Heart left ventricle (tissue), 16 donors: ENCODE measurements around the gene PLD4. TPM values are rescaled to one million over a fixed set of nuclear protein-coding genes. Genes with fewer than 3 reads are reported as not detected.

Experiments used
- ATAC-seq, 4 donors: fragments of 200-7000 bp; cut with Tn5 transposase; one replicate each; pipeline ENCODE4 v1.9.1; 2020 to 2022; ENCODE audit warnings: moderate library complexity in 4 of 4, mild to moderate bottlenecking in 3 of 4, moderate number of reproducible peaks in 1 of 4
- DNase-seq, 5 donors: peaks; one replicate each; pipeline ENCODE4 v3.0.0-alpha.2; 2020
- H3K27ac ChIP-seq, 12 donors: fragments of 200-600 bp; sonication (generic) in 4 of 12; one replicate each; pipeline versions ENCODE4 v1.5.0 to v1.8.0; 2016 to 2022; ENCODE audit warnings: mild to moderate bottlenecking in 2 of 12
- H3K27me3 ChIP-seq, 9 donors: fragments of 200-600 bp; sonication (generic) in 2 of 9; one replicate each; pipeline versions ENCODE4 v1.5.1 to v1.8.0; 2016 to 2022; ENCODE audit warnings: mild to moderate bottlenecking in 3 of 9
- H3K36me3 ChIP-seq, 9 donors: fragments of 200-600 bp; sonication (generic) in 2 of 9; one replicate each; pipeline versions ENCODE4 v1.5.0 to v1.8.0; 2018 to 2022; ENCODE audit warnings: mild to moderate bottlenecking in 2 of 9
- H3K4me1 ChIP-seq, 12 donors: fragments of 200-600 bp; sonication (generic) in 4 of 12; one replicate each; pipeline versions ENCODE4 v1.5.0 to v1.8.0; 2016 to 2022; ENCODE audit warnings: mild to moderate bottlenecking in 3 of 12
- H3K4me3 ChIP-seq, 12 donors: fragments of 200-600 bp; sonication (generic) in 4 of 12; one replicate each; pipeline versions ENCODE4 v1.5.0 to v1.8.0; 2017 to 2022; ENCODE audit warnings: mild to moderate bottlenecking in 9 of 12, moderate library complexity in 4 of 12
- H3K9me3 ChIP-seq, 12 donors: fragments of 200-600 bp; sonication (generic) in 4 of 12; one replicate each; pipeline versions ENCODE4 v1.5.0 to v1.8.0; 2016 to 2022; ENCODE audit warnings: mild to moderate bottlenecking in 1 of 12
- CTCF ChIP-seq, 12 donors: fragments of 200-600 bp; sonication (generic) in 4 of 12; IDR thresholded peaks; one replicate each; pipeline versions ENCODE4 v1.5.0 to v1.8.0; 2018 to 2022; ENCODE audit warnings: antibody characterized with exemption in 12 of 12, mild to moderate bottlenecking in 5 of 12
- POLR2A ChIP-seq, 2 donors: fragments of 450-650 bp; IDR thresholded peaks; one replicate each; pipeline ENCODE4 v1.6.1; 2017; ENCODE audit warnings: antibody characterized with exemption in 2 of 2, mild to moderate bottlenecking in 2 of 2, moderate library complexity in 2 of 2
- WGBS, 4 donors: extraction: QIAGEN DNeasy Blood & Tissue Kit in 2 of 4; methylation state at CpG; one replicate each; pipeline versions ENCODE4 v1.1.5 to v1.1.7; 2013 to 2018; 5-methylcytosine and 5-hydroxymethylcytosine counted together
- intact Hi-C, 10 donors: fragments of 100-400 bp; cut with DNase I; formaldehyde crosslinking; loops; one replicate each; pipeline versions ENCODE4 v1.11.1 to v1.14.2; 2022
- polyA plus RNA-seq, 2 donors: library from polyadenylated mRNA; stranded (reverse); fragments of 200-250 nt; gene quantifications; one replicate each; pipeline ENCODE4 v1.2.3, GENCODE V29; 2013
- total RNA-seq, 9 donors: library from RNA; depleted of rRNA in 2 of 9; stranded (reverse); fragments of >200 nt in 2 of 9; fragmentation: NEBNext Ultra II Directional in 3 of 9; extraction: Animal tissue kit (Norgen Biotek cat#: 25700) in 3 of 9; gene quantifications; one replicate each; pipeline versions ENCODE4 v1.1.0 to v1.2.4, GENCODE V29; 2016 to 2023
- donor health status: ischemic (EF 13 %, LVEDD 7.1; RV severe dilation, severe dysfunction).
- donor health status: healthy with polysubstance abuse.
- donor health status: DM: no; HTN: yes; CAD: no.
- donor health status: DM: no; HTN: no; CAD: no.
- donor health status: ischemic (EF 25% LVEDD 6.9; RV normal size, moderate dysfunction).
- donor health status: ischemic (EF 25% LVEDD 5.7; RV mildly dilated, moderate dysfunction).
- donor health status: healthy.
- donor health status: DM: yes; HTN: yes; CAD: no.
- donor health status: ischemic (EF 35%, LVEDD 5.7; RV mildly dilated, moderate dysfunction).
- donor health status: nonischemic (EF 11% LVEDD 7.7; RV severe dilation, severe dysfunction).
- donor health status: DM: yes; HTN: yes; CAD: no.
- donor health status: PGD.
- donor health status: ischemic (EF 29% LVEDD 5.4; RV normal size, mild dysfunction).
- donor health status: nonischemic (EF 23%, LVEDD 6.1; RV moderate dilation, normal function).

PLD4 gene
- total and polyA plus RNA-seq, 11 donors = 0.12 to 1.5 (median 0.33) TPM; not detected in 5

- DNase-seq (peak in 4 of 5 donors; percentile 6 to 54 (median 18)), ATAC-seq (no peak)
- WGBS, 4 donors = 78 to 86% (median 84%) methylated on average over 9 to 13 of the region's 13 CpGs
Observed at GRCh38 chr14:104965561-104966231, 41.0 kb downstream of the PLD4 start.

GRCh38 chr14:104966261-104966865, 41.7 kb downstream of the PLD4 start:
- Histone ChIP-seq H3K27me3 (peaks cover 0 to 12% (median 0%) of the 10 kb centered on the region in 9 donors), H3K4me3 (no peak overlapping the region), H3K36me3 (no peaks in the 10 kb centered on the region), H3K4me1 (peaks cover 3 to 39% (median 24%) of the 10 kb centered on the region in 12 donors), H3K27ac (peak overlapping the region in 6 of 12 donors; percentile 31 to 94 (median 48)), H3K9me3 (no peaks in the 10 kb centered on the region)
- 83 to 91% (median 86%) methylated on average over 8 to 9 of the region's 9 CpGs for whole genome bisulfite sequencing, 4 donors
- DNase-seq = peak in 3 of 5 donors; percentile 5 to 59 (median 25)
- no peak for ATAC-seq
- intact Hi-C loops = loop anchor here in 3 of 10 donors (2.0 to 5.0 kb wide), 2 partner anchors 34 kb away; no protein-coding TSS in a partner anchor
- TF ChIP-seq POLR2A (IDR thresholded peaks at IDR 0.05) (no peak), CTCF (IDR thresholded peaks at IDR 0.05) (no peak)

More at GRCh38 chr14:104965561-104966231, 41.0 kb downstream of the PLD4 start:
- Histone ChIP-seq H3K4me3 (no peak overlapping the region), H3K9me3 (no peaks in the 10 kb centered on the region), H3K27ac (peak overlapping the region in 1 of 12 donors; percentile 94), H3K27me3 (peaks cover 0 to 12% (median 0%) of the 10 kb centered on the region in 9 donors), H3K36me3 (no peaks in the 10 kb centered on the region), H3K4me1 (peaks cover 3 to 33% (median 21%) of the 10 kb centered on the region in 12 donors)
- intact Hi-C loops = loop anchor here in 3 of 10 donors (2.0 to 5.0 kb wide), 2 partner anchors 33 kb away; no protein-coding TSS in a partner anchor
- no peak for TF ChIP-seq POLR2A (IDR thresholded peaks at IDR 0.05)
- no peak for TF ChIP-seq CTCF (IDR thresholded peaks at IDR 0.05)

GRCh38 chr14:104966981-104967385, 42.3 kb downstream of the PLD4 start:
- Histone ChIP-seq H3K27me3 (peaks cover 0 to 12% (median 0%) of the 10 kb centered on the region in 9 donors), H3K4me3 (peak overlapping the region in 3 of 12 donors; percentile 39 to 48 (median 41)), H3K9me3 (no peaks in the 10 kb centered on the region), H3K27ac (peak overlapping the region in 11 of 12 donors; percentile 22 to 94 (median 48)), H3K4me1 (peaks cover 3 to 40% (median 24%) of the 10 kb centered on the region in 12 donors), H3K36me3 (no peaks in the 10 kb centered on the region)
- ATAC-seq = peak in 3 of 4 donors; percentile 3 to 23 (median 5)
- DNase-seq = peak in 3 of 5 donors; percentile 26 to 62 (median 48)
- intact Hi-C loops = loop anchor here in 3 of 10 donors (2.0 to 5.0 kb wide), 2 partner anchors 34 to 35 kb away; no protein-coding TSS in a partner anchor
- WGBS, 4 donors = 21 to 39% (median 36%) methylated on average over 3 to 8 of the region's 8 CpGs
- TF ChIP-seq POLR2A (IDR thresholded peaks at IDR 0.05) (no peak), CTCF (IDR thresholded peaks at IDR 0.05) (no peak)
